Ovary (tissue), 3 donors: ENCODE data around the gene OR5AU1.

Experiments used
- EP300 ChIP-seq: sonication (generic); formaldehyde crosslinking; IDR thresholded peaks from one replicate; pipeline ENCODE4 v1.6.1; 2017; ENCODE audit warnings: antibody characterized with exemption
- TF ChIP-seq, protein P1 (sequence below), 3 donors: fragments of 450-650 bp in 2 of 3; fragments of 200-600 bp in 1 of 3; IDR thresholded peaks; one replicate each; pipeline versions ENCODE4 v1.5.1 to v1.8.0; 2016 to 2022; ENCODE audit warnings: antibody characterized with exemption in 3 of 3, mild to moderate bottlenecking in 1 of 3
- donor health status: DM: no; HTN: no; CAD: no.

- TF ChIP-seq, protein P1, sequence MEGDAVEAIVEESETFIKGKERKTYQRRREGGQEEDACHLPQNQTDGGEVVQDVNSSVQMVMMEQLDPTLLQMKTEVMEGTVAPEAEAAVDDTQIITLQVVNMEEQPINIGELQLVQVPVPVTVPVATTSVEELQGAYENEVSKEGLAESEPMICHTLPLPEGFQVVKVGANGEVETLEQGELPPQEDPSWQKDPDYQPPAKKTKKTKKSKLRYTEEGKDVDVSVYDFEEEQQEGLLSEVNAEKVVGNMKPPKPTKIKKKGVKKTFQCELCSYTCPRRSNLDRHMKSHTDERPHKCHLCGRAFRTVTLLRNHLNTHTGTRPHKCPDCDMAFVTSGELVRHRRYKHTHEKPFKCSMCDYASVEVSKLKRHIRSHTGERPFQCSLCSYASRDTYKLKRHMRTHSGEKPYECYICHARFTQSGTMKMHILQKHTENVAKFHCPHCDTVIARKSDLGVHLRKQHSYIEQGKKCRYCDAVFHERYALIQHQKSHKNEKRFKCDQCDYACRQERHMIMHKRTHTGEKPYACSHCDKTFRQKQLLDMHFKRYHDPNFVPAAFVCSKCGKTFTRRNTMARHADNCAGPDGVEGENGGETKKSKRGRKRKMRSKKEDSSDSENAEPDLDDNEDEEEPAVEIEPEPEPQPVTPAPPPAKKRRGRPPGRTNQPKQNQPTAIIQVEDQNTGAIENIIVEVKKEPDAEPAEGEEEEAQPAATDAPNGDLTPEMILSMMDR (IDR thresholded peaks at IDR 0.05) = no peak
- TF ChIP-seq EP300 = no peak
Observed at GRCh38 chr14:21191261-21191808, 35.5 kb upstream of the OR5AU1 start.
